ENCODE results near the gene DGKB.

The DGKB gene

GRCh38 chr7:14818871-14819270 lies 83.7 kb downstream of the DGKB start:
- no peak for DNase-seq

- DNase-seq = no peak
Observed at GRCh38 chr7:14817829-14818614, 84.5 kb downstream of the DGKB start.

- no peak for DNase-seq
Observed at GRCh38 chr7:14807507-14807906, 95.0 kb downstream of the DGKB start.

- no peak for DNase-seq
Observed at GRCh38 chr7:14806891-14807290, 95.7 kb downstream of the DGKB start.

- DNase-seq = no peak
Observed at GRCh38 chr7:14805105-14805719, 97.3 kb downstream of the DGKB start.

GRCh38 chr7:14800664-14801063 lies 101.9 kb downstream of the DGKB start:
- DNase-seq = no peak

GRCh38 chr7:14793151-14793550 lies 109.4 kb downstream of the DGKB start:
- DNase-seq = no peak

GRCh38 chr7:14787551-14787950 lies 115.0 kb downstream of the DGKB start:
- no peak for DNase-seq

- DNase-seq = no peak
Observed at GRCh38 chr7:14786314-14786895, 116.1 kb downstream of the DGKB start.

- DNase-seq = no peak
Observed at GRCh38 chr7:14777806-14778205, 124.7 kb downstream of the DGKB start.

- no peak for DNase-seq
Observed at GRCh38 chr7:14776266-14776665, 126.3 kb downstream of the DGKB start.

GRCh38 chr7:14773729-14774271 lies 128.8 kb downstream of the DGKB start:
- DNase-seq = no peak

- no peak for DNase-seq
Observed at GRCh38 chr7:14770614-14771013, 131.9 kb downstream of the DGKB start.

- DNase-seq = no peak
Observed at GRCh38 chr7:14769261-14769660, 133.3 kb downstream of the DGKB start.

GRCh38 chr7:14767716-14768425 lies 134.7 kb downstream of the DGKB start:
- no peak for DNase-seq

GRCh38 chr7:14766747-14767146 lies 135.8 kb downstream of the DGKB start:
- no peak for DNase-seq

GRCh38 chr7:14765731-14766130 lies 136.8 kb downstream of the DGKB start:
- DNase-seq = no peak

GRCh38 chr7:14762561-14762960 lies 140.0 kb downstream of the DGKB start:
- DNase-seq = no peak

- DNase-seq = peak; percentile 86
Observed at GRCh38 chr7:14761510-14762296, 140.8 kb downstream of the DGKB start.

- DNase-seq = no peak
Observed at GRCh38 chr7:14760730-14761478, 141.6 kb downstream of the DGKB start.

- no peak for DNase-seq
Observed at GRCh38 chr7:14759785-14760184, 142.8 kb downstream of the DGKB start.

GRCh38 chr7:14754631-14755030 lies 147.9 kb downstream of the DGKB start:
- no peak for DNase-seq

Data from NCI-H345 (cell line).